B cell (primary cell): ENCODE measurements around the gene TRABD2B. TPM values are rescaled to one million over a fixed set of nuclear protein-coding genes. Genes with fewer than 3 reads are reported as not detected.

ENCODE experiments used
- ATAC-seq: fragments of 200-7000 bp; cut with Tn5 transposase; one replicate; pipeline ENCODE4 v1.10.0; 2021; ENCODE audit warnings: low read depth, mild to moderate bottlenecking, moderate number of reproducible peaks, moderate library complexity
- CTCF ChIA-PET: fragments of 350-600 bp; sonication (Branson Sonifier 250); formaldehyde crosslinking; loops from one replicate; lab custom pipeline; 2021; ENCODE audit warnings: antibody characterized with exemption, inconsistent platforms; lab: Charles Lee
- POLR2A ChIA-PET: fragments of 350-600 bp; sonication (Branson Sonifier 250); formaldehyde crosslinking; loops from one replicate; lab custom pipeline; 2021; ENCODE audit warnings: antibody characterized with exemption; lab: Charles Lee
- DNase-seq: peaks from one replicate; pipeline ENCODE4 v3.0.0; 2013
- H2AFZ ChIP-seq: 2 replicates; pipeline ENCODE4 v1.6.1; 2012; ENCODE audit warnings: mild to moderate bottlenecking, low read depth, low read length; ENCODE audit not compliant: insufficient read depth, poor library complexity, severe bottlenecking
- H3K27ac ChIP-seq, 2 donors: 1 replicate in 1 of 2; 2 replicates in 1 of 2; pipeline ENCODE4 v1.5.1; 2012 to 2013; ENCODE audit warnings: low read length in 2 of 2, mild to moderate bottlenecking in 2 of 2, moderate library complexity in 1 of 2
- H3K27me3 ChIP-seq, 4 experiments: fragments of 200-600 bp in 1 of 4; sonication (generic) in 1 of 4; replicated peaks in 1 of 4; 1 replicate in 2 of 4; 2 replicates in 2 of 4; pipeline versions ENCODE4 v1.6.1 to v1.7.0; 2013 to 2016; ENCODE audit warnings: low read length in 3 of 4, mild to moderate bottlenecking in 2 of 4, mixed read lengths in 1 of 4, moderate library complexity in 1 of 4; ENCODE audit not compliant: insufficient read depth in 4 of 4, control insufficient read depth in 3 of 4; ENCODE audit errors: control extremely low read depth in 1 of 4
- H3K36me3 ChIP-seq, 2 experiments: replicated peaks in 1 of 2; 1 replicate in 1 of 2; 2 replicates in 1 of 2; pipeline versions ENCODE4 v1.6.1 to v1.7.1; 2013; ENCODE audit warnings: low read length in 1 of 2; ENCODE audit not compliant: insufficient read depth in 2 of 2, control insufficient read depth in 1 of 2; ENCODE audit errors: control extremely low read depth in 1 of 2, extremely low read depth in 1 of 2
- H3K4me1 ChIP-seq, 2 donors: fragments of 200-600 bp in 1 of 2; sonication (generic) in 1 of 2; 1 replicate in 1 of 2; 2 replicates in 1 of 2; pipeline versions ENCODE4 v1.5.1 to v1.6.1; 2013 to 2017; ENCODE audit warnings: low read length in 2 of 2; ENCODE audit not compliant: control insufficient read depth in 2 of 2, insufficient read depth in 2 of 2
- H3K4me2 ChIP-seq: replicated peaks from 2 replicates; pipeline ENCODE3; 2012; ENCODE audit warnings: mild to moderate bottlenecking, low read depth, low read length; ENCODE audit not compliant: poor library complexity, severe bottlenecking
- H3K4me3 ChIP-seq, 5 experiments: fragments of 200-600 bp in 1 of 5; sonication (generic) in 1 of 5; 1 replicate in 3 of 5; 2 replicates in 2 of 5; pipeline versions ENCODE4 v1.5.1 to v1.7.0; 2011 to 2016; ENCODE audit warnings: low read length in 4 of 5, mild to moderate bottlenecking in 4 of 5, low read depth in 2 of 5, control low read depth in 1 of 5, moderate library complexity in 1 of 5; ENCODE audit not compliant: insufficient read depth in 1 of 5; ENCODE audit errors: control extremely low read depth in 1 of 5, extremely low read depth in 1 of 5
- H3K79me2 ChIP-seq: fragments of 200-600 bp; sonication (generic); one replicate; pipeline ENCODE4 v1.6.0; 2016; ENCODE audit warnings: low read length; ENCODE audit not compliant: control insufficient read depth, insufficient read depth
- H3K9ac ChIP-seq: fragments of 200-600 bp; sonication (generic); 2 replicates; pipeline ENCODE4 v1.6.1; 2017; ENCODE audit warnings: mild to moderate bottlenecking, low read length, moderate library complexity
- H3K9me3 ChIP-seq, 3 donors: one replicate each; pipeline versions ENCODE4 v1.6.1 to v1.7.1; 2013; ENCODE audit warnings: low read length in 2 of 3; ENCODE audit not compliant: control insufficient read depth in 2 of 3, insufficient read depth in 1 of 3; ENCODE audit errors: control extremely low read depth in 1 of 3
- H4K20me1 ChIP-seq: 2 replicates; pipeline ENCODE4 v1.6.0; 2012; ENCODE audit warnings: mild to moderate bottlenecking, low read length; ENCODE audit not compliant: insufficient read depth, control insufficient read depth, poor library complexity, severe bottlenecking
- H3K27ac Mint-ChIP-seq: one replicate; pipeline ENCODE4 v1.8.0; 2021; ENCODE audit warnings: mixed read lengths
- H3K27me3 Mint-ChIP-seq: one replicate; pipeline ENCODE4 v1.8.0; 2021; ENCODE audit warnings: mixed read lengths
- H3K4me1 Mint-ChIP-seq: one replicate; pipeline ENCODE4 v1.8.0; 2021; ENCODE audit warnings: mixed read lengths
- H3K4me3 Mint-ChIP-seq: one replicate; pipeline ENCODE4 v1.8.0; 2021; ENCODE audit warnings: mixed read lengths
- H3K9me3 Mint-ChIP-seq: one replicate; pipeline ENCODE4 v1.8.0; 2022; ENCODE audit warnings: mixed read lengths; ENCODE audit not compliant: insufficient read depth
- EZH2 ChIP-seq: IDR thresholded peaks from 2 replicates; pipeline ENCODE4 v1.6.1; 2012; ENCODE audit warnings: borderline replicate concordance, low read depth, mild to moderate bottlenecking, moderate library complexity, low read length; ENCODE audit not compliant: insufficient read depth, poor library complexity, severe bottlenecking
- WGBS: methylation state at CpG from one replicate; pipeline ENCODE4 v1.1.5; 2013; ENCODE audit warnings: missing lambda C conversion rate; ENCODE audit not compliant: insufficient coverage; 5-methylcytosine and 5-hydroxymethylcytosine counted together
- intact Hi-C: fragments of 100-400 bp; cut with micrococcal nuclease; formaldehyde crosslinking; loops from one replicate; pipeline ENCODE4 v1.10.0; 2022
- polyA plus RNA-seq: library from polyadenylated mRNA; depleted of rRNA; stranded (reverse); fragments of >200 nt; gene quantifications from 2 replicates; pipeline ENCODE4 v1.2.3, GENCODE V29; 2012
- total RNA-seq, 2 donors: library from RNA; stranded (reverse); fragments of 120-200 nt in 1 of 2; gene quantifications; 1 replicate in 1 of 2; 2 replicates in 1 of 2; pipeline versions ENCODE4 v1.2.3 to v1.2.4, GENCODE V29; 2013 to 2022
- TF ChIP-seq, protein P1 (sequence below): fragments of 200-600 bp; IDR thresholded peaks from one replicate; pipeline ENCODE4 v1.8.0; 2022; ENCODE audit warnings: antibody characterized with exemption, mild to moderate bottlenecking

Gene TRABD2B
- total and polyA plus RNA-seq, 2 donors (not counting 1 experiment from before 2014, with no cell fraction given), result not detected

DNA sequence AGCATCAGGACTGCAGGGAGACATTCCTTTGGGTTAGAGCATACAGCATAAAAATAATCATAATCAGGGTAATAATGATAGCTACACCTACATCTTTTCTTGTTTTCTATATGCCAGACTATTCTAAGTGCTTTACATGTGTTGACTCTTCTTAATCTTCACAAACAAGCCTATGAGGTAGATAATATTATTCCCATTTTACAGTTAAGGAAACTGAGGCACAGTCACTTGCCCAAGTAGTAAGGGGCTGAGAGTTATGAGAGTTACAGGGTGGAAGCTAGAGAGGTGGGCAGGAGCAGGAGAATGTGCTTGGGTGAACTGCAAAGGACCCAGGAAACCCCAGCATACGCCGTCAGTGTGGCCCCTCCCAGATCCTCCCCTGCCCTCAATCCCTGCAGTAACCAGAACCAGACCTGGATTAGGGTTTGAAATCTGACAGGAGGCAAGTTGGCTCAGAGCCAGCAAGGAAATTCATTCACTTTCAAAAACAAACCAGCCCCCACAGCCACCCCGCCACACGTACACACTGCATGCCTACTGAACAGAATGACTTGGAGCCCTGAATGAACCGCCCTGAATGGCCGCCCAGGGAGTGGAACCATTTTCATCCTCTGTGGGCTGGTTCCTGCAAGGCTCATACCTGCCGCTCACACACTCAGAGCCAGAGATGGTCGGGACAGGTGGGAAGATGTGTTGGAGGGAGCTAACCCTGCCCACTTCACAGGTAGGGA is 126.1 kb downstream of the TRABD2B start:
- ChIA-PET POLR2A (no interaction called here), CTCF (no interaction called here)
- no peak overlapping the region for H3K4me3 Mint-ChIP-seq
- Histone ChIP-seq H4K20me1 (no peaks in the 10 kb centered on the region), H3K36me3 (no peaks in the 10 kb centered on the region), H3K4me2 (no peak overlapping the region), H3K27me3 (peaks cover 0 to 6% (median 0%) of the 10 kb centered on the region in 4 experiments), H3K4me1 (no peaks in the 10 kb centered on the region), H3K9ac (no peak overlapping the region), H3K79me2 (no peaks in the 10 kb centered on the region), H3K4me3 (no peak overlapping the region), H3K27ac (no peak overlapping the region), H2AFZ (no peak overlapping the region), H3K9me3 (no peaks in the 10 kb centered on the region)
- TF ChIP-seq EZH2, result no peak
- TF ChIP-seq, protein P1, sequence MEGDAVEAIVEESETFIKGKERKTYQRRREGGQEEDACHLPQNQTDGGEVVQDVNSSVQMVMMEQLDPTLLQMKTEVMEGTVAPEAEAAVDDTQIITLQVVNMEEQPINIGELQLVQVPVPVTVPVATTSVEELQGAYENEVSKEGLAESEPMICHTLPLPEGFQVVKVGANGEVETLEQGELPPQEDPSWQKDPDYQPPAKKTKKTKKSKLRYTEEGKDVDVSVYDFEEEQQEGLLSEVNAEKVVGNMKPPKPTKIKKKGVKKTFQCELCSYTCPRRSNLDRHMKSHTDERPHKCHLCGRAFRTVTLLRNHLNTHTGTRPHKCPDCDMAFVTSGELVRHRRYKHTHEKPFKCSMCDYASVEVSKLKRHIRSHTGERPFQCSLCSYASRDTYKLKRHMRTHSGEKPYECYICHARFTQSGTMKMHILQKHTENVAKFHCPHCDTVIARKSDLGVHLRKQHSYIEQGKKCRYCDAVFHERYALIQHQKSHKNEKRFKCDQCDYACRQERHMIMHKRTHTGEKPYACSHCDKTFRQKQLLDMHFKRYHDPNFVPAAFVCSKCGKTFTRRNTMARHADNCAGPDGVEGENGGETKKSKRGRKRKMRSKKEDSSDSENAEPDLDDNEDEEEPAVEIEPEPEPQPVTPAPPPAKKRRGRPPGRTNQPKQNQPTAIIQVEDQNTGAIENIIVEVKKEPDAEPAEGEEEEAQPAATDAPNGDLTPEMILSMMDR, result no peak
- H3K9me3 Mint-ChIP-seq, result no peaks in the 10 kb centered on the region
- H3K27me3 Mint-ChIP-seq, result peaks cover 20% of the 10 kb centered on the region
- no peak overlapping the region for H3K27ac Mint-ChIP-seq
- no peak for DNase-seq
- no peak for ATAC-seq
- intact Hi-C loops, result no loop called here
- H3K4me1 Mint-ChIP-seq, result no peaks in the 10 kb centered on the region
- WGBS, result 94% methylated on average over 5 of the region's 8 CpGs

DNA sequence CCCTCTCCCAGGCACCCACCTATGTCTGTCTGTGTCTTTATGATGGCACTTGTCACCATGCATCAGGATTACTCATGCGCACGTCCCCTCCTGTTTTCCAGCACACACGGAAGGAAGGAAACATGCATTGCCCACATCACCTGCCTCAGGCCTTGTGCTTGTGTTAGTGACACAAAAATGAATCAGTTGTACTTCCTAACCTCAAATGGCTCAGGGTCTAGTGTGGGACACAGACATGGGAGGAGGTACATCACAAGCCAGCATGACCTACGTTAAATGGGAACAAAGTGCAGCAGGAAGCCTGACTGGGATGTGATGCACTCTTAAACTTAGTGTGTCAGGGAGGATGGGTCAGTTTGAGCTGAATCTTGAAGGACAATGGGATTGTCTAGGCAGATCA is 126.7 kb downstream of the TRABD2B start:
- no peak overlapping the region for H3K27ac Mint-ChIP-seq
- Histone ChIP-seq H3K4me1 (no peaks in the 10 kb centered on the region), H3K4me2 (no peak overlapping the region), H3K27me3 (peaks cover 0 to 6% (median 0%) of the 10 kb centered on the region in 4 experiments), H3K9me3 (no peaks in the 10 kb centered on the region), H3K27ac (no peak overlapping the region), H3K9ac (no peak overlapping the region), H3K36me3 (no peaks in the 10 kb centered on the region), H4K20me1 (no peaks in the 10 kb centered on the region), H3K79me2 (no peaks in the 10 kb centered on the region), H2AFZ (no peak overlapping the region), H3K4me3 (no peak overlapping the region)
- ChIA-PET POLR2A (no interaction called here), CTCF (interaction anchor here (1.2 kb wide), 1 partner anchor 13 kb away, joined by 3 read pairs; no protein-coding TSS in a partner anchor)
- intact Hi-C loops, result no loop called here
- WGBS, result 98% methylated on average over 4 of the region's 4 CpGs
- TF ChIP-seq, protein P1, result no peak
- TF ChIP-seq EZH2, result no peak
- no peak overlapping the region for H3K4me3 Mint-ChIP-seq
- no peaks in the 10 kb centered on the region for H3K4me1 Mint-ChIP-seq
- peaks cover 20% of the 10 kb centered on the region for H3K27me3 Mint-ChIP-seq
- H3K9me3 Mint-ChIP-seq, result no peaks in the 10 kb centered on the region
- DNase-seq (no peak), ATAC-seq (no peak)
